Keratinocyte (primary cell): Measurements from ENCODE around the gene CCDC88A. TPM values are rescaled to one million over a fixed set of nuclear protein-coding genes. Genes with fewer than 3 reads are reported as not detected.

Experiments used
- DNase-seq: peaks from one replicate; pipeline ENCODE4 v3.0.0-alpha.2; 2011; ENCODE audit warnings: low read depth, missing footprints, low spot score
- FAIRE-seq: peaks from 2 replicates; lab custom pipeline; 2011; peaks lifted over from hg19 to GRCh38; lab: Jason Lieb, UNC
- H2AFZ ChIP-seq: 2 replicates; pipeline ENCODE4 v1.6.0; 2012; ENCODE audit warnings: low read length, control low read depth, inconsistent platforms; ENCODE audit not compliant: control insufficient read depth
- H3K27ac ChIP-seq: 2 replicates; pipeline ENCODE4 v1.5.1; 2011; ENCODE audit warnings: low read length; ENCODE audit not compliant: control insufficient read depth, insufficient read depth
- H3K27me3 ChIP-seq: 3 replicates; pipeline ENCODE4 v1.6.0; 2011; ENCODE audit warnings: low read length; ENCODE audit not compliant: control insufficient read depth, insufficient read depth; ENCODE audit errors: extremely low read depth
- H3K36me3 ChIP-seq, 2 experiments: 2 replicates in 1 of 2; 3 replicates in 1 of 2; pipeline ENCODE4 v1.5.1; 2011; ENCODE audit warnings: low read length in 2 of 2, mild to moderate bottlenecking in 1 of 2; ENCODE audit not compliant: control insufficient read depth in 2 of 2, insufficient read depth in 2 of 2; ENCODE audit errors: extremely low read depth in 1 of 2
- H3K4me1 ChIP-seq: 3 replicates; pipeline ENCODE4 v1.5.1; 2011; ENCODE audit warnings: low read length; ENCODE audit not compliant: control insufficient read depth, insufficient read depth; ENCODE audit errors: extremely low read depth
- H3K4me2 ChIP-seq: 3 replicates; pipeline ENCODE4 v1.6.0; 2011; ENCODE audit warnings: low read depth, low read length; ENCODE audit not compliant: control insufficient read depth, insufficient read depth; ENCODE audit errors: extremely low read depth
- H3K4me3 ChIP-seq, 3 experiments: fragments of 200-600 bp in 1 of 3; sonication (generic) in 1 of 3; 2 replicates in 2 of 3; 3 replicates in 1 of 3; pipeline ENCODE4 v1.5.1; 2011 to 2016; ENCODE audit warnings: low read length in 3 of 3, mild to moderate bottlenecking in 3 of 3, control low read depth in 2 of 3, inconsistent platforms in 1 of 3, low read depth in 1 of 3, mixed read lengths in 1 of 3, mixed run types in 1 of 3, moderate library complexity in 1 of 3; ENCODE audit not compliant: control insufficient read depth in 2 of 3, insufficient read depth in 2 of 3; ENCODE audit errors: extremely low read depth in 1 of 3
- H3K79me2 ChIP-seq: 2 replicates; pipeline ENCODE4 v1.6.0; 2012; ENCODE audit warnings: low read length; ENCODE audit not compliant: control insufficient read depth, insufficient read depth
- H3K9ac ChIP-seq: 3 replicates; pipeline ENCODE4 v1.6.0; 2011; ENCODE audit warnings: low read length; ENCODE audit not compliant: control insufficient read depth, insufficient read depth; ENCODE audit errors: extremely low read depth
- H3K9me1 ChIP-seq: 3 replicates; pipeline ENCODE4 v1.6.0; 2011; ENCODE audit warnings: low read length; ENCODE audit not compliant: control insufficient read depth, insufficient read depth; ENCODE audit errors: extremely low read depth
- H3K9me3 ChIP-seq: 2 replicates; pipeline ENCODE4 v1.5.1; 2012; ENCODE audit warnings: low read depth, low read length; ENCODE audit not compliant: control insufficient read depth
- H4K20me1 ChIP-seq: 3 replicates; pipeline ENCODE4 v1.6.0; 2011; ENCODE audit warnings: low read length; ENCODE audit not compliant: control insufficient read depth, insufficient read depth; ENCODE audit errors: extremely low read depth
- CTCF ChIP-seq, 3 experiments: IDR thresholded peaks in 1 of 3; conservative IDR thresholded peaks in 1 of 3; optimal IDR thresholded peaks in 1 of 3; 2 replicates in 2 of 3; 3 replicates in 1 of 3; pipeline versions ENCODE3 to v1.5.1; 2011; ENCODE audit warnings: low read length in 3 of 3, mild to moderate bottlenecking in 3 of 3, moderate library complexity in 2 of 3, control low read depth in 1 of 3, inconsistent platforms in 1 of 3; ENCODE audit not compliant: insufficient read depth in 2 of 3; ENCODE audit errors: extremely low read depth in 1 of 3
- EZH2 ChIP-seq: IDR thresholded peaks from one replicate; pipeline ENCODE4 v1.6.1; 2012; ENCODE audit warnings: inconsistent platforms, mild to moderate bottlenecking, low read length, moderate library complexity
- dilution Hi-C: fragments of 300-500 bp; cut with MboI; formaldehyde crosslinking; loops from one replicate; pipeline ENCODE4 v1.7.0; 2020; ENCODE audit warnings: low sequenced_read_pairs; ENCODE audit not compliant: extremely low pct_ligation_motif_present
- polyA plus RNA-seq, 5 experiments: library from polyadenylated mRNA; depleted of rRNA in 3 of 5; stranded (reverse) in 3 of 5; stranded (forward) in 1 of 5; unstranded in 1 of 5; fragments of >200 nt; gene quantifications; 1 replicate in 1 of 5; 2 replicates in 3 of 5; 3 replicates in 1 of 5; pipeline versions ENCODE4 v1.2.1 to v1.2.3, GENCODE V29; 2011 to 2012; ENCODE audit warnings: missing spikeins in 2 of 5, low read depth in 1 of 5, low replicate concordance in 1 of 5

The CCDC88A gene
- polyA plus RNA-seq, 1 donor (not counting 4 experiments of a cell fraction or from before 2014, with no cell fraction given), result 21.3 TPM

GRCh38 chr2:55269645-55269990, 150.0 kb downstream of the CCDC88A start:
- dilution Hi-C loops, result no loop called here
- H3K9ac ChIP-seq, result peak overlapping the region; percentile 95
- FAIRE-seq, result peak; percentile 5

GRCh38 chr2:55268907-55269644, 150.6 kb downstream of the CCDC88A start, which contains the start of gene MTIF2:
Gene MTIF2 (minus strand): TSS chr2:55269231. CDS start chr2:55263858, 5,373 bp downstream.
- Histone ChIP-seq H3K27me3 (no peaks in the 10 kb centered on the region), H3K9me3 (no peaks in the 10 kb centered on the region), H3K4me2 (peak within 1 kb of the TSS; percentile 100), H3K36me3 (no peaks in the 10 kb centered on the region), H4K20me1 (no peaks in the 10 kb centered on the region), H3K79me2 (peaks cover 8% of the 10 kb centered on the region), H3K9me1 (no peaks in the 10 kb centered on the region), H3K4me3 (peak within 1 kb of the TSS; percentile 74 to 99 (median 98)), H3K9ac (peak within 1 kb of the TSS; percentile 95), H2AFZ (peak within 1 kb of the TSS; percentile 98), H3K27ac (peak within 1 kb of the TSS; percentile 89), H3K4me1 (peaks cover 12% of the 10 kb centered on the region)
- dilution Hi-C loops, result no loop called here
- TF ChIP-seq EZH2, result no peak
- TF ChIP-seq CTCF (optimal IDR thresholded peaks at IDR 0.05 in 1 of 3, IDR thresholded peaks at IDR 0.05 in 1 of 3, conservative IDR thresholded peaks at IDR 0.05 in 1 of 3; ENCODE audit: extremely low read depth in 1 of 3, insufficient read depth in 2 of 3, low read length in 3 of 3), result peak in 1 of 3 experiments; percentile 11
- FAIRE-seq (peak; percentile 56), DNase-seq (peak; percentile 25)

More at GRCh38 chr2:55269645-55269990, 150.0 kb downstream of the CCDC88A start:
- Histone ChIP-seq H3K4me2 (peak overlapping the region; percentile 100), H3K79me2 (peaks cover 8% of the 10 kb centered on the region), H4K20me1 (no peaks in the 10 kb centered on the region), H3K9me1 (no peaks in the 10 kb centered on the region), H3K27ac (peak overlapping the region; percentile 89), H3K27me3 (no peaks in the 10 kb centered on the region), H3K36me3 (no peaks in the 10 kb centered on the region), H2AFZ (peak overlapping the region; percentile 98), H3K4me1 (peaks cover 12% of the 10 kb centered on the region), H3K9me3 (no peaks in the 10 kb centered on the region), H3K4me3 (peak overlapping the region; percentile 74 to 99 (median 98))
- TF ChIP-seq CTCF (optimal IDR thresholded peaks at IDR 0.05 in 1 of 3, IDR thresholded peaks at IDR 0.05 in 1 of 3, conservative IDR thresholded peaks at IDR 0.05 in 1 of 3; ENCODE audit: extremely low read depth in 1 of 3, insufficient read depth in 2 of 3, low read length in 3 of 3) (no peak), EZH2 (no peak)
- no peak for DNase-seq
